IgD-negative memory B cell (primary cell): ENCODE data around the gene VWA3B. TPM values are rescaled to one million over a fixed set of nuclear protein-coding genes. Genes with fewer than 3 reads are reported as not detected.
"Not testable (repeated sequence)": the region's sequence is repeated elsewhere in the genome, so short reads cannot be mapped to it uniquely, and the experiment has no call there.

Source experiments
- H3K27ac Mint-ChIP-seq, 3 donors: one replicate each; pipeline ENCODE4 v1.8.0; 2020 to 2022; ENCODE audit warnings: mild to moderate bottlenecking in 3 of 3, mixed read lengths in 3 of 3, moderate library complexity in 1 of 3
- H3K27me3 Mint-ChIP-seq: one replicate; pipeline ENCODE4 v1.8.0; 2021; ENCODE audit warnings: mixed read lengths
- H3K36me3 Mint-ChIP-seq: one replicate; pipeline ENCODE4 v1.8.0; 2020; ENCODE audit warnings: mild to moderate bottlenecking, mixed read lengths
- H3K4me1 Mint-ChIP-seq, 3 donors: one replicate each; pipeline ENCODE4 v1.8.0; 2020 to 2022; ENCODE audit warnings: mixed read lengths in 3 of 3, mild to moderate bottlenecking in 1 of 3
- H3K4me3 Mint-ChIP-seq, 4 donors: one replicate each; pipeline ENCODE4 v1.8.0; 2020 to 2022; ENCODE audit warnings: mild to moderate bottlenecking in 4 of 4, mixed read lengths in 4 of 4, moderate library complexity in 3 of 4
- H3K9me3 Mint-ChIP-seq, 3 donors: one replicate each; pipeline ENCODE4 v1.8.0; 2020 to 2021; ENCODE audit warnings: mixed read lengths in 3 of 3, mild to moderate bottlenecking in 1 of 3
- polyA plus RNA-seq: library from polyadenylated mRNA; unstranded; fragments of 300-500 nt; fragmentation: Illumina TruSeq; gene quantifications from one replicate; pipeline ENCODE4 v1.2.3, GENCODE V29; 2021

VWA3B gene
- polyA plus RNA-seq, 1 donor from 2014 or later: not detected

DNA sequence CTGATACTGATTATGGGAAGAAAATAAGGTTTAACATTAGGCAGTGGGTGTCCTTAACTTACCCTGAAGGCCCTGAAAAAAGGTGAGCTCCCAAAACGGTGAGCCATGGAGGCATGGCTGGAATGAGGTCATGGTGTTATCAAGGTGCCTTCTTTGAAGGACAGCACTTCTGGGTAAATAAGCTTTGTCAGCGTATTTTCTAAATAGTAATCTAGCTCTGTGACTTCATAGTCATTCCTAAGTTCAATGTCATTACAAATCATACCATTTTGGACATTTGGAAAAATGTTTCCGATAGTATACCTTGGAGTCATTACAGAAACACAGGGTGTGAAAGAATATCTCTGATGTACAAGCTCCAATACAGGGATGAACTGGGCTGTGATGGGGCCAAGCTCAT is 224.1 kb downstream of the VWA3B start:
- Mint-ChIP-seq H3K36me3 (peaks cover 1% of the 10 kb centered on the region), H3K27ac (no peak overlapping the region), H3K4me1 (peaks cover 0 to 1% (median 0%) of the 10 kb centered on the region in 3 donors), H3K4me3 (no peak overlapping the region), H3K27me3 (peaks cover 12% of the 10 kb centered on the region), H3K9me3 (no peaks in the 10 kb centered on the region)

DNA sequence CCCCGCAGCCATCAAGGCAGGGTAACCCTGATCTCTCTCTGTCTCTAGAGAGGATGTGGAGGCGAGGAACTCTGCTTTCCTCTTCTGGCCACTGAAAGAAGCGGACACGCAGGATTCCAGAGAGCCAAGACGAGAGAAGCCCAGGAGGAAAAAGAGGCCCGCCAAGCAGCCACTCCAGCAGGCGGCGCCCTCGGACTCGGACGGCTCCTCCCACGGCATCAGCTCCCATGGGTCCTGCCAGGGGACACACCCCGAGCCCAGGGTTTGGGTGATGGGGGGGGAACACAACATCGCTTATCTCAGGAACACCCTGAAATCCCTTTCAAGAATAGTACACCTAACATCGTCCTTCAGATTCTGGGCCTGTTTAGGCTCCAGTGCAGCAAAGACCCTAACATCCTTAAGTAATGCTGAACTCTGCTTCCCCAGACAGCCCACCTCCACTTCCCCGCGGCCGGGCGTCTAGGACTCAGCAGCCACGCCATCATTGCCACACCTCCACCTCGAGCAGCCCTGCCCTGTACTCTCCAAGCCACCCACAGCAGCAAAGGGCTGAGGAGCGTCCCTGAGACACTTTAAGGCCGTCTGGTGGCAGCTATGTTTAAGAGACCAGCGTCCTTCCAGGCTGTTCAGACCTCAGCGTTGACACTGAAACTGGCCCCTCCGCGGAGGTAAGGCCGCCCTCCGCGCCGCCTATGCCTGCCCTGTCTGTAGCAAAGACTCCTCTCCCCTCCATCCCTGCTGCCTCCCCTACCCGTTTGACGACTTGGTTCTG is 225.0 kb downstream of the VWA3B start:
- Mint-ChIP-seq H3K27ac (no peak overlapping the region), H3K36me3 (peaks cover 1% of the 10 kb centered on the region), H3K4me1 (peaks cover 0 to 1% (median 0%) of the 10 kb centered on the region in 3 donors), H3K4me3 (no peak overlapping the region), H3K27me3 (peaks cover 12% of the 10 kb centered on the region), H3K9me3 (peaks cover 0 to 2% (median 0%) of the 10 kb centered on the region in 3 donors)

DNA sequence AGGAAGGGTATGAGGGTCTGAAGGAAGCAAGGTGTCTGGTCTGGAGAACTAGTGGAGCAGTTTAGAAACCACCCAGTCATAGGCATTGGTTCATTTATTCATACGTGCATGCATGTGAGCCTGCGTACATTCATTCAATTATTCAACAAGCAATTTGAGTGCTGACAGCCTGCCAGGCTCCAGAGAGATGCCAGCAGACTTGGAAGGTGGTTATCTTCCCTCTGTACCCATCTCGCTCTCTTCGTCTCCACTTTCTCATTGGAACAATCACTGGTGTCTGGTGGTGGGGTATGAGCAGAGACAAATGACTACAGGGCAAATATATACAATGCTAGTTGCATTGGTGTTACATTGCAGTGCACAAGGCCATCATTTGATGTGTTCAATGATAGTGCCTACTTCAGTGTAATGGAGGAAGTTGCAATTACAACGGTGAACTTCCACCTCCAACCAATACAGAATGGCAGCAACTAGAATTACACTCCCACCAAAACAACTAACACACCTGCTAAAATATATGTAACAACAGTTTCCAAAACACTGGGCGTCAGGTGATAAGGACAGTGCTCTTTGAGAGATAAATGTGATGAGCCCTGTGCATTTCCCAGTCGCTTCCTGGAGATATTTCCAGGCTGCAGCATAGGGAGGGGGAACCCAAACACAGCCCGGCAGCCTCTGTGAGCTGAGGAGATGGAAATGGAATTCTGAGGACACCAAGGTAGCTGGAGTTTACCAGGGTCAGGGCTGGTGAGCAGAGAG is 226.7 kb downstream of the VWA3B start:
- peaks cover under 1 to 6% (median 2%) of the 10 kb centered on the region in 3 donors for H3K9me3 Mint-ChIP-seq
- H3K4me1 Mint-ChIP-seq: peaks cover 0 to 1% (median 0%) of the 10 kb centered on the region in 3 donors
- no peak overlapping the region for H3K4me3 Mint-ChIP-seq

DNA sequence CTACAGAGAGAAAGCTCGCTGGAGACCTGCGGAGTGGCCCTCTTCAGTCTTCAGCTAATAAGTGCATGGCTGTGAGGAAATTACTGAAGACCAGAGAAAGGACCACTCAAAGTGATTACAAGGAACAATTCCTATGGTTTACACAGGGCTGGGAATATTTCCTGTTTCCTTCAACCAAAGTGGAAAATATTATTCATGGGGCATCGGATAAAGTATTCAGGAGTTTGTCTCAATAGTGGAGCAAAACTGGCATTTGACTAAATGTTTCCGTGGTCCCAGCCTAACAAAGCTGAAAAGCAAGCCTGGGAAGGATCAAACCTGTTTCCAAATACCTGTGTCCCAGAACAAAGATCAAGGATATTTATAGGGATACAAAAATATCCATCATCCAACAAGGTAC is 227.3 kb downstream of the VWA3B start:
- H3K27ac Mint-ChIP-seq: no peak overlapping the region
- peaks cover 2 to 6% (median 6%) of the 10 kb centered on the region in 3 donors for H3K9me3 Mint-ChIP-seq
- H3K4me3 Mint-ChIP-seq: no peak overlapping the region
- H3K36me3 Mint-ChIP-seq: peaks cover 1% of the 10 kb centered on the region
- H3K27me3 Mint-ChIP-seq: peaks cover 14% of the 10 kb centered on the region
- H3K4me1 Mint-ChIP-seq: peaks cover 0 to 1% (median 0%) of the 10 kb centered on the region in 3 donors

More for the DNA sequence above, 226.7 kb downstream of the VWA3B start:
- peaks cover 1% of the 10 kb centered on the region for H3K36me3 Mint-ChIP-seq
- H3K27ac Mint-ChIP-seq: no peak overlapping the region
- peaks cover 15% of the 10 kb centered on the region for H3K27me3 Mint-ChIP-seq

DNA sequence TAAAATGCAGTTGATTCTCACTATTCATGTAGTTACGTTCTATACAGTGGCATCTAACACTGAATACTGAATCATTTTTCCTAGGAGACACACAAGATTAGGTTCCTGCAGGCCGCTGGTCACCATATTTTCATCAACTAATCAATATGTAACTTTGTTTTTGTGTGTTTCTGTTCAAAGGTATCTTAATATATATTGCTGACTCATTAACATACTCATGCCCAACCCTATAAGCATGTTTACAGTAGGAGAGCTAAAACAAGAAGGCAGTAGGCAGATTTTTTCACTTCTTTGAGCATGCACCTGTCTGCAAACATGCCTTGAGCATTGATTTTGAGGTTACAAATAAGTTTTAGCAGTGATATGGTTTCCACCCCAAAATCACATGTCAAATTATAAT is 229.0 kb downstream of the VWA3B start:
- Mint-ChIP-seq H3K4me1 (no peaks in the 10 kb centered on the region), H3K4me3 (no peak overlapping the region), H3K36me3 (peaks cover 3% of the 10 kb centered on the region), H3K27ac (no peak overlapping the region), H3K27me3 (peaks cover 11% of the 10 kb centered on the region), H3K9me3 (peaks cover 8 to 18% (median 18%) of the 10 kb centered on the region in 3 donors)

DNA sequence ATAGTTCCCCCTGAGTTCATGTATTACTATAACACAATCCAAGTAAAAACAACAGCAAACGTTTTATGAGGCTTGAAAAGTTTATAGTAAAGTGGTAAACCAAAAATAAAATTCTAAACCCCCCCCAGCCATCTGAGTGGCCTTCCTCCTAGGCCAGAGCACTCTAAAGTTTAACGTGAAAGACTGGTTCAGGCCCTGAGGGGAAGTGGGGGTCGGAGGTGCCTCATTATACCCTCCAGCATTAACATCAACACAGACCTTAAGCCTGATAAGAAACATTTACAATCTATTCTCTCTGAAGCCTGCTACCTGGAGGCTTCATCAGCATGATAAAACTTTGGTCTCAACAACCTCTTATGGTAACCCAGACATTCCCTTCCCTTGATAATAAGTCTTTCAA is 230.2 kb downstream of the VWA3B start:
- H3K27me3 Mint-ChIP-seq: peaks cover 11% of the 10 kb centered on the region
- H3K27ac Mint-ChIP-seq: no peak overlapping the region

DNA sequence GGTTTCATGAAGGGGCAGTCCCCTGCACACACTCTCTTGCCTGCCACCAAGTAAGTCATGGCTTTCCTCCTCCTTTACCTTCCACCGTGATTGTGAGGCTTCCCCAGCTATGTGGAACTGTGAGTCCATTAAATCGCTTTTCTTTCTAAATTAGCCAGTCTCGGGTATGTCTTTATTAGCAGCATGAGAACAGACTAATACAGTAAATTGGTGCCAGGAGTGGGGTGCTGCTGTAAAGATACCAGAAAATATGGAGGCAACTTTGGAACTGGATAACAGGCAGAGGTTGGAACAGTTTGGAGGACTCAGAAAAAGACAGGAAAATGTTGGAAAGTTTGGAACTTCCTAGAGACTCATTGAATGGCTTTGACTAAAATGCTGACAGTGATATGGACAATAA is 233.2 kb downstream of the VWA3B start:
- not testable (repeated sequence) for H3K4me1 Mint-ChIP-seq, H3K36me3 Mint-ChIP-seq, H3K27ac Mint-ChIP-seq
- Mint-ChIP-seq H3K4me3 (peak overlapping the region in 1 of 4 donors; percentile 58), H3K9me3 (peaks cover 18 to 41% (median 36%) of the 10 kb centered on the region in 3 donors), H3K27me3 (peaks cover 14% of the 10 kb centered on the region)

More for the DNA sequence above, 230.2 kb downstream of the VWA3B start:
- H3K9me3 Mint-ChIP-seq: peaks cover 10 to 29% (median 26%) of the 10 kb centered on the region in 3 donors
- no peaks in the 10 kb centered on the region for H3K4me1 Mint-ChIP-seq
- no peak overlapping the region for H3K4me3 Mint-ChIP-seq
- peaks cover 3% of the 10 kb centered on the region for H3K36me3 Mint-ChIP-seq

DNA sequence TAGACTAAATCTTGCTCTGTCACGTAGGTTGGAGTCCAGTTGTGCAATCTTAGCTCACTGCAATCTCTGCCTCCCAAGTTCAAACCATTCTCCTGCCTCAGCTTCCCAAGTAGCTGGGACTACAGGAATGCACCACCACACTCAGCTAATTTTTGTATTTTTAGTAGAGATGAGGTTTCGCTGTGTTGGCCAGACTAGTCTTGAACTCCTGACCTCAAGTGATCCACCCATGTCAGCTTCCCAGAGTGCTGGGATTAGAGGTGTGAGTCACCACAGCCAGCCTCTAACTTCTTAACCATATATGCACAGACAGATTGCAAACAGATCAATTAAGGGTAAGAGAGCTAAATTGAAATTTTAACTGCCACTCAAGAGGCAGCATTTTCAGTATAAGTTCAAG is 237.2 kb downstream of the VWA3B start:
- H3K4me3 Mint-ChIP-seq: no peak overlapping the region
- no peaks in the 10 kb centered on the region for H3K4me1 Mint-ChIP-seq
- H3K27ac Mint-ChIP-seq: no peak overlapping the region
- peaks cover 16 to 40% (median 35%) of the 10 kb centered on the region in 3 donors for H3K9me3 Mint-ChIP-seq
- peaks cover 2% of the 10 kb centered on the region for H3K36me3 Mint-ChIP-seq
- peaks cover 12% of the 10 kb centered on the region for H3K27me3 Mint-ChIP-seq

DNA sequence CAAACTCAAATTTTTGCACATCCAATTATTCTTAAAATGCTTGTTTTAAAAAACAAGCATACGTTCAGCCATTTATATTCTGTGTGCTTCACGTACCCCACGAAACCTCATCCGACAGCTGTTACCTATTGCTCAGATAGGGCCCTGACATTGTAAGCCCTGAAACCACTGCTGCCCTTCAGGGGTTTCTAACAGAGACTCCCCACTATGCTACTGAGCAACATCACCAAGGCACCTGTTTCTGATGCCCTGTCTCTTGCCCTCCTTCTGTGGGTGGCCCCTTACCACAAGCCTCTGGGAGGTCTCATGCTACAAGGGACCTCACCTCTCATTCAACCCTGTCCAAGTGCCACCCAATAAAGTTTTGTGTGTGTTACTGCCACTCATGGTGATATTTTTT is 240.8 kb downstream of the VWA3B start:
- Mint-ChIP-seq H3K27me3 (peaks cover 15% of the 10 kb centered on the region), H3K4me3 (no peak overlapping the region)

DNA sequence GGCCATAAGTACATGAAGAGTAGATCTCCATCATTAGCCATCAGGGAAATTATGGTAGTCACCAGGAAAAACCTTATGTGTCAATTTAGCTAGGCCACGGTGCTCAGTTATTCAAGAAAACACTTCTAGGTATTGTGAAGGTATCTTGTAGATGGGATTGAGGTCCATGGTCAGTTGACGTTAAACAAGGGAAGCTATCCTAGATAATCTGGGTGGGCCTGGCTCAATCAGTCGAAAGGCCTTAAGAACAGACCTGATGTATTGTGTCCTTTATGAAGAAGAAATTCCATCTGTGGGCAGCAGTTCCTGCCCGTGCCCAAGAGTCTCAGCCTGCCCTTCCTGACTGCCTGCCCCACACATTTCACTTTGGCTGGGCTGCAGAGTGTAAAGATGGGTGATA is 242.6 kb downstream of the VWA3B start:
- Mint-ChIP-seq H3K36me3 (no peaks in the 10 kb centered on the region), H3K9me3 (peaks cover 0 to 11% (median 7%) of the 10 kb centered on the region in 3 donors), H3K27me3 (peaks cover 13% of the 10 kb centered on the region), H3K4me3 (no peak overlapping the region), H3K27ac (no peak overlapping the region), H3K4me1 (no peaks in the 10 kb centered on the region)

More for the DNA sequence above, 240.8 kb downstream of the VWA3B start:
- H3K27ac Mint-ChIP-seq: peak overlapping the region in 1 of 3 donors; percentile 9
- no peaks in the 10 kb centered on the region for H3K4me1 Mint-ChIP-seq
- peaks cover 9 to 21% (median 15%) of the 10 kb centered on the region in 3 donors for H3K9me3 Mint-ChIP-seq
- no peaks in the 10 kb centered on the region for H3K36me3 Mint-ChIP-seq

DNA sequence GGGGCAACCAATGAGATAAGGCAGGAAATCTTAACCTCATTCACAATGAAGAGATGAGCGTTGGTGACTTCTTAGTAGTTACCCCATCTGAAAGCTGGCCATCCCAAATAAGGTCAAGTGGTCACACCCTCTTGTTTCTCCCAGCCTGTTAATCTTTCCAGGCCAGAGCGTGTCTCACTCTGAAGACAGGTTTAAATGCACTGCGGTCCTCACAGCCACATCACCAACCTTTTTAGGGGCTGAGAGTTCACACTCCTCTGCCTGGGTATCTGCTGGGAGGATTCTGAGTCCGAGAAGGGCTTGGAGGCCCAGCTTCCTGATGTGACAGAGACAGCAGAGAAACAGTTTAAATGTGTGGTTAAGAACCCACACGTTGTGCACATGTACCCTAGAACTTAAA is 246.0 kb downstream of the VWA3B start:
- peaks cover 8% of the 10 kb centered on the region for H3K27me3 Mint-ChIP-seq
- H3K4me1 Mint-ChIP-seq: no peaks in the 10 kb centered on the region
- no peak overlapping the region for H3K4me3 Mint-ChIP-seq
- no peak overlapping the region for H3K27ac Mint-ChIP-seq
- peaks cover 2 to 6% (median 4%) of the 10 kb centered on the region in 3 donors for H3K9me3 Mint-ChIP-seq
- H3K36me3 Mint-ChIP-seq: no peaks in the 10 kb centered on the region

DNA sequence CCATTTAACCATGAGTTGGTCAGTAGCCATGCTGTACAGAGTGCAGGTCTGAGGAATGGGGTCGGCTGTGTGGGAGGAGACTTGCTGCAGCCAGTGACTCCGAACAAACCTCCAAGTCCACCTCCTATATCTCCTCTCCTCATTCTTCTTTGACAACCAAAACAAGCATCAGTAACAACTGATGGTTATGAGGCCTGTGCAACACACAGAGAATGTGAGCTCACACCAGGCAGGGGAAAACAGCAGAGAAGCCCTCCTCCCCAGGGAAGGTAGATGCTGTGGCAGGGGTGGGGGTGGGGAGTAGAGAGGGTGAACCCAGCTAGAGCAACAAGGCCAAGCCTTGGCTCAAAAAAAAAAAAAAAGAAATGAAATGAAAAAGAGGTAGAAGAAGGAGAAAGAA is 247.0 kb downstream of the VWA3B start:
- Mint-ChIP-seq H3K4me3 (no peak overlapping the region), H3K36me3 (peaks cover 6% of the 10 kb centered on the region), H3K9me3 (peaks cover 2 to 8% (median 4%) of the 10 kb centered on the region in 3 donors), H3K27ac (no peak overlapping the region), H3K4me1 (no peaks in the 10 kb centered on the region), H3K27me3 (peaks cover 8% of the 10 kb centered on the region)

DNA sequence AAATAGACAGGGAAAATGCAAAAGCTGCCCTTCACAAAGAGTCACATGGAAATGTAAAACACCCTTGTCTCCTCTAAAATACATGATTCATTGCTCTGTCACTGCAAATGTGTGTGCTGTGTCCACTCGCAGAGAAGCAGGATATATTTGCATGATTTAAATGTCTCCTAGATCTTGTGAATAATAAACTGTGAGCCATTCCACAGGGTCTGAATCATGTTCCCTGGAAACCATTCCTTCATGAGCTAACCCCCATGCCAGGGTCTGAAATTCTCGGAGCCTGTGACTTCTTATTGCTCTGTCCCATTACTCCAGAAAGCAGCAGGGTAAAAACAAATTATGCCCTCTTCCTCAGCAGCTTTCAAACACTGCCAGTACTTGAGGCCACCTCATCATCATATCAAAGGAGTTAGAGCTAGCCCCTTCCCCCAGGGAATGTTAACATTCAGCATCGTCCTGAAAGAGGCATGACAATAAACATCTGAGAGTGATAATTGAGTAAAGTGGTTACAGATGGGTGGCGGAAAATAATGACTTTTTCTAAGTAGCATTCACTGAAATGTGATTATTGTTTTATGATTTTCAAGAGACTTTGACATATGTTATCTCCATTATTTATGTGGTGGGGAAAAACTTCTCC is 247.6 kb downstream of the VWA3B start:
- Mint-ChIP-seq H3K27ac (no peak overlapping the region), H3K36me3 (peaks cover 6% of the 10 kb centered on the region), H3K4me3 (no peak overlapping the region), H3K4me1 (no peaks in the 10 kb centered on the region), H3K9me3 (peaks cover 2 to 4% (median 2%) of the 10 kb centered on the region in 3 donors), H3K27me3 (peaks cover 8% of the 10 kb centered on the region)

DNA sequence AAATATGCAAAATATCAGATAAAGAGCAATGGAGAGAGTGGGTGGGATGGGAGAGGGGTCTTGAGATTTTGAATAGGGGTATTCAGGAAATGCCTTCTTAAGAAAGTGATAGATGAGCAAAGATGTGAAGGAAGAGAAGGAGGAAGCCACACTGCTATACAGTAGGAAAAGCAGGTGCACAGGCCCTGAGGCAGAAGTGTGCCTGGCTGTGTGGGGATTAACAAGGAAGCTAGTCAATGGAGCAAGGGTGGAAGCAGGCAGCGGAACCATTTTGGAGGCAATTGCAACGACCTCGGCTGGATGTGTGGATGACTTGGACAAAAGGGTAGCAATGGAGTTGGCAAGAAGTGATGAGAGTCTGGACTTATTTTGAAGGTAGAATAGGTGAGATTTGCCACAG is 248.3 kb downstream of the VWA3B start:
- no peaks in the 10 kb centered on the region for H3K4me1 Mint-ChIP-seq
- no peak overlapping the region for H3K4me3 Mint-ChIP-seq
- no peak overlapping the region for H3K27ac Mint-ChIP-seq
- peaks cover 2 to 4% (median 2%) of the 10 kb centered on the region in 3 donors for H3K9me3 Mint-ChIP-seq
- peaks cover 6% of the 10 kb centered on the region for H3K36me3 Mint-ChIP-seq
- peaks cover 8% of the 10 kb centered on the region for H3K27me3 Mint-ChIP-seq

DNA sequence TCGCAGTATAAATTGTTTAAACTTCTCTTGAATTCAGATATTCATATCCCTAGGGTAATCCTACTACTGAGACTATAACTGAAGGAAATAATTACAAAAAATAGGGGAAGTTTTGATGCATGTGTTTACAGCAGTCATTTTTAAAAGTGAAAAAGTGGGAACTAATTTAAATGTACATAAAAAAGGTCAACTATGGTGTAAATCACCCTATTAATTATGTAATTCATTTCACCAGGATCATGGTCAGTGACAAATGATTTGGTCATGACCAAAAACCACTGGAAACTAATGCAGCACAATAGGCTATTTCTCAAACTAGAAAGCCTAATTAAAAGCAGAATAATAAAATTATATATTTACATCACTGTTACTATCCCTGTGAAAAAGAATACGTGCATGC is 254.3 kb downstream of the VWA3B start:
- no peak overlapping the region for H3K27ac Mint-ChIP-seq
- peaks cover 2 to 8% (median 4%) of the 10 kb centered on the region in 3 donors for H3K9me3 Mint-ChIP-seq
- H3K36me3 Mint-ChIP-seq: peaks cover 6% of the 10 kb centered on the region
- H3K27me3 Mint-ChIP-seq: peaks cover 24% of the 10 kb centered on the region
- H3K4me1 Mint-ChIP-seq: peaks cover 0 to 2% (median 1%) of the 10 kb centered on the region in 3 donors
- H3K4me3 Mint-ChIP-seq: no peak overlapping the region
